ENCODE data around the gene PTH1R.

DNA sequence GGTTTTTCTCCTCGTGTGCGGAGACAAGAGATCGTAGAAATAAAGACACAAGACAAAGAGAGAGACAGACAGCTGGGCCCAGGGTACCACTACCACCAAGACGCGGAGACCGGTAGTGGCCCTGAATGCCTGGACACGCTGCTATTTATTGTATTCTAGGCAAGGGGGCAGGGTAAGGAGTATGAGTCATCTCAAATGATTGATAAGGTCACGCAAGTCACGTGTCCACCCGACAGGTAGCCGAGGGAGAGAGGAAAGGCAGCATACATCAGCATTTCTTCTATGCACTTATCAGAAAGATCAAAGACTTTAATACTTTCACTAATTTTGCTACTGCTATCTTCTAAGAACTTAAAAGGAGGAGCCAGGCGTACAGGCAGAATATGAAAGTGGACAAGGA lies 42.5 kb upstream of the PTH1R start:
- TF ChIP-seq EZH2 (IDR thresholded peaks at IDR 0.05) (no peak), POLR2AphosphoS5 (IDR thresholded peaks at IDR 0.05; ENCODE audit: borderline replicate concordance, low read depth, low read length) (no peak)
